ENCODE results near the gene UBE2B.

UBE2B gene

GRCh38 chr5:134383980-134384697, 12.8 kb downstream of the UBE2B start:
- TF ChIP-seq, protein P1, sequence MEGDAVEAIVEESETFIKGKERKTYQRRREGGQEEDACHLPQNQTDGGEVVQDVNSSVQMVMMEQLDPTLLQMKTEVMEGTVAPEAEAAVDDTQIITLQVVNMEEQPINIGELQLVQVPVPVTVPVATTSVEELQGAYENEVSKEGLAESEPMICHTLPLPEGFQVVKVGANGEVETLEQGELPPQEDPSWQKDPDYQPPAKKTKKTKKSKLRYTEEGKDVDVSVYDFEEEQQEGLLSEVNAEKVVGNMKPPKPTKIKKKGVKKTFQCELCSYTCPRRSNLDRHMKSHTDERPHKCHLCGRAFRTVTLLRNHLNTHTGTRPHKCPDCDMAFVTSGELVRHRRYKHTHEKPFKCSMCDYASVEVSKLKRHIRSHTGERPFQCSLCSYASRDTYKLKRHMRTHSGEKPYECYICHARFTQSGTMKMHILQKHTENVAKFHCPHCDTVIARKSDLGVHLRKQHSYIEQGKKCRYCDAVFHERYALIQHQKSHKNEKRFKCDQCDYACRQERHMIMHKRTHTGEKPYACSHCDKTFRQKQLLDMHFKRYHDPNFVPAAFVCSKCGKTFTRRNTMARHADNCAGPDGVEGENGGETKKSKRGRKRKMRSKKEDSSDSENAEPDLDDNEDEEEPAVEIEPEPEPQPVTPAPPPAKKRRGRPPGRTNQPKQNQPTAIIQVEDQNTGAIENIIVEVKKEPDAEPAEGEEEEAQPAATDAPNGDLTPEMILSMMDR (conservative IDR thresholded peaks at IDR 0.05; ENCODE audit: low read length) = no peak
- no peak overlapping the region for H3K4me3 ChIP-seq (ENCODE audit: low read length)
- DNase-seq (ENCODE audit: low read depth) = no peak

DNA sequence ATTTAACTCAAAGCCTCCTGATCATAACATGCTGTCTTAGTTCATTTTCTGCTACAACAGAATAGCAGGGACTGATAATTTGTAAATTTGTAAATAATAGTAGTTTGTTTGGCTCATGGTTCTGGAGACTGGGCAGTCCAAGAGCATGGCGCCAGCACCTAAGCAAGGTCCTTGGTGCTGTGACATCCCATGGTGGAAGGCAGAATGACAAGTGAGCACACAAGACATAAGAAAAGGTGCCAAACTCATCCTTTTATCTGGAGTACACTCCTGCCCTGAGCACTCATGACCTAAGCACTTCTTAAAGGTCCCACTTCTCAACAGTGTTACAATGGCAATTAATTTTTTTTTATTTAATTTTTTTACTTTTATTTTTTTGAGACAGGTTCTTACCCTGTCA, 16.1 kb downstream of the UBE2B start:
- H3K4me3 ChIP-seq (ENCODE audit: low read length) = no peak overlapping the region
- TF ChIP-seq, protein P1 (conservative IDR thresholded peaks at IDR 0.05; ENCODE audit: low read length) = no peak

GRCh38 chr5:134392301-134392700, 20.9 kb downstream of the UBE2B start:
- DNase-seq (ENCODE audit: low read depth) = no peak
- TF ChIP-seq, protein P1 (conservative IDR thresholded peaks at IDR 0.05; ENCODE audit: low read length) = no peak
- H3K4me3 ChIP-seq (ENCODE audit: low read length) = no peak overlapping the region

More for the DNA sequence above, 16.1 kb downstream of the UBE2B start:
- DNase-seq (ENCODE audit: low read depth) = no peak

DNA sequence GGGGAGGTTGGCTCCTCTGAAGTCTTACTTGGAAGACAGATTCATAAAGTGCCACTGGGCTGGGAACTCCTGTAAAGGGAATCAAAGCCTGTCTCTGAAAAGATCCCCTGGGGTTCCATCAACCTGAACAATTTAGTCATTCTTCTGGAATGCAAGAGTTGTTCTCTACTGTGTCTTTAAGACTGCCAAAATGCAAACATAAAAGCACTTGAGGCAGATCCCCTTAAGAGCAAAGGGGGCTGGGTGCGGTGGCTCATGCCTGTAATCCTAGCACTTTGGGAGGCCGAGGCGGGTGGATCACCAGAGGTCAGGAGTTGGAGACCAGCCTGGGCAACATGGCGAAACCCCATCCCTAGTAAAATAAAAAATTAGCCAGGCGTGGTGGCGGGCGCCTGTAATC, 23.6 kb downstream of the UBE2B start:
- no peak for DNase-seq (ENCODE audit: low read depth)
- H3K4me3 ChIP-seq (ENCODE audit: low read length) = no peak overlapping the region
- TF ChIP-seq, protein P1 (conservative IDR thresholded peaks at IDR 0.05; ENCODE audit: low read length) = no peak

GRCh38 chr5:134396274-134396673, 24.9 kb downstream of the UBE2B start:
- TF ChIP-seq, protein P1 (conservative IDR thresholded peaks at IDR 0.05; ENCODE audit: low read length) = no peak
- DNase-seq (ENCODE audit: low read depth) = no peak
- H3K4me3 ChIP-seq (ENCODE audit: low read length) = no peak overlapping the region

DNA sequence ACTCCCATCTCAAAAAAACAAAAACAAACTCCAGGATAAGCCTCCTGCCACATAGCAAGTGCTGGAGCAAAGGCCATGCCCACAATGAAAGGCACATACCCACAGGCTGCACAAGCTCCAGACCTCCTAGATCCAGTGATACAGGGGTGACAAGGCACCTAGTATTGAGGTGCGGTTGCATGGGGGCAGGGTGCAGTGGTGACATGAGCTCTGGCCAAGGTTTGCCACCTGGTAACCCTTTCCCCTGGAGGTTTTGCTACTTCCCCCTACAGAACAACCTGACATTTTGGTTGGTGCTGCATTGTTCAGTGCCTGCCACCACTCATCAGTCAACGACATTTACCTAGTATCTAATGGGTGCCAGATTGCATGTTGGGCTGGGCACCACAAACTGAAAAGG, 25.8 kb downstream of the UBE2B start:
- no peak for DNase-seq (ENCODE audit: low read depth)
- no peak overlapping the region for H3K4me3 ChIP-seq (ENCODE audit: low read length)
- TF ChIP-seq, protein P1 (conservative IDR thresholded peaks at IDR 0.05; ENCODE audit: low read length) = no peak

DNA sequence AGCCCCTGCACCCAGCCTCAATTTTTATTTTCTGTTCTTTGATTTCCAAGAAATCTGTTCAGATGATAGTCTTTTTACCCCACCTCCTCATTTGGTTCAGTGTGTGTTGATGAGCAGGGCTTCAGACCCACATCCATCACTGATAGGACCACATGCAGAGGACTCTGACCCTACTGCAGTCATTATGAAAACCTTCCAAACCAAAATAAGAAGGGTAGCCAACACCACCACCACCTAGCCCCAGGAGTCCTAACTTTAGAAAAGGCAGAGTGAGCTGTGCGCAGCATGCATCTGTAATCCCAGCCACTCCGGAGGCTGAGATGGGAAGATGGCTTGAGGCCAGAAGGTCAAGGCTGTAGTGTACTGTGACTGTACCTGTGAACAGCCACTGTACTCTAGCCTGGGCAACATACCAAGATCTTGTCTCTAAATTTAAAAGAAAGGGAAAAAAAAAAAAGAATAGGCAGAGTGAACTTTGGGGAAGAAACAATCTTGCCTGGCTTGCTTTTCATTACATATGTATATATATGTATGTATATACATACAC, 27.3 kb downstream of the UBE2B start:
- TF ChIP-seq, protein P1 (conservative IDR thresholded peaks at IDR 0.05; ENCODE audit: low read length) = no peak
- H3K4me3 ChIP-seq (ENCODE audit: low read length) = no peak overlapping the region
- DNase-seq (ENCODE audit: low read depth) = no peak
